ENCODE measurements around the gene GSTO1.

The GSTO1 gene

GRCh38 chr10:104273899-104274575, 19.3 kb downstream of the GSTO1 start:
- in situ Hi-C loops (cut with MboI; ENCODE audit: low sequenced_read_pairs) = no loop called here

GRCh38 chr10:104274762-104275721, 20.4 kb downstream of the GSTO1 start:
- in situ Hi-C loops (cut with MboI; ENCODE audit: low sequenced_read_pairs) = no loop called here

- in situ Hi-C loops (cut with MboI; ENCODE audit: low sequenced_read_pairs) = no loop called here
These were observed 21.5 kb downstream of the GSTO1 start for GRCh38 chr10:104276192-104276591.

GRCh38 chr10:104277785-104278184, 23.1 kb downstream of the GSTO1 start:
- in situ Hi-C loops (cut with MboI; ENCODE audit: low sequenced_read_pairs) = no loop called here

GRCh38 chr10:104279550-104280259, 25.0 kb downstream of the GSTO1 start:
- in situ Hi-C loops (cut with MboI; ENCODE audit: low sequenced_read_pairs) = no loop called here

GRCh38 chr10:104281694-104282093, 27.0 kb downstream of the GSTO1 start:
- in situ Hi-C loops (cut with MboI; ENCODE audit: low sequenced_read_pairs) = no loop called here

GRCh38 chr10:104284846-104285245, 30.2 kb downstream of the GSTO1 start:
- in situ Hi-C loops (cut with MboI; ENCODE audit: low sequenced_read_pairs) = no loop called here

- in situ Hi-C loops (cut with MboI; ENCODE audit: low sequenced_read_pairs) = no loop called here
These were observed 32.2 kb downstream of the GSTO1 start for GRCh38 chr10:104286939-104287338.

- in situ Hi-C loops (cut with MboI; ENCODE audit: low sequenced_read_pairs) = no loop called here
These were observed 33.7 kb downstream of the GSTO1 start for GRCh38 chr10:104288355-104288754.

- in situ Hi-C loops (cut with MboI; ENCODE audit: low sequenced_read_pairs) = no loop called here
These were observed 36.8 kb downstream of the GSTO1 start for GRCh38 chr10:104291439-104291951.

GRCh38 chr10:104293011-104293410, 38.3 kb downstream of the GSTO1 start:
- in situ Hi-C loops (cut with MboI; ENCODE audit: low sequenced_read_pairs) = no loop called here

GRCh38 chr10:104293781-104294321, 39.2 kb downstream of the GSTO1 start:
- in situ Hi-C loops (cut with MboI; ENCODE audit: low sequenced_read_pairs) = no loop called here

GRCh38 chr10:104296687-104297436, 42.2 kb downstream of the GSTO1 start:
- in situ Hi-C loops (cut with MboI; ENCODE audit: low sequenced_read_pairs) = no loop called here

GRCh38 chr10:104297697-104298660, 43.3 kb downstream of the GSTO1 start:
- in situ Hi-C loops (cut with MboI; ENCODE audit: low sequenced_read_pairs) = no loop called here

- in situ Hi-C loops (cut with MboI; ENCODE audit: low sequenced_read_pairs) = no loop called here
These were observed 44.6 kb downstream of the GSTO1 start for GRCh38 chr10:104299031-104299904.

GRCh38 chr10:104300002-104300735, 45.5 kb downstream of the GSTO1 start:
- in situ Hi-C loops (cut with MboI; ENCODE audit: low sequenced_read_pairs) = no loop called here

GRCh38 chr10:104300736-104301292, 46.1 kb downstream of the GSTO1 start:
- in situ Hi-C loops (cut with MboI; ENCODE audit: low sequenced_read_pairs) = no loop called here
